ENCODE measurements around the gene SKAP1.
"Not testable (repeated sequence)": the region's sequence is repeated elsewhere in the genome, so short reads cannot be mapped to it uniquely, and the experiment has no call there.

- TF ChIP-seq POLR2A, CTCF (IDR thresholded peaks at IDR 0.05): not testable (repeated sequence)
Observed at GRCh38 chr17:48245465-48246033, 184.5 kb downstream of the SKAP1 start.

Data from thyroid gland (tissue), 4 donors.